ENCODE data around the gene GPBP1L1.
"Not testable (repeated sequence)": the region's sequence is repeated elsewhere in the genome, so short reads cannot be mapped to it uniquely, and the experiment has no call there.

GPBP1L1 gene

GRCh38 chr1:45612941-45613579, 73.3 kb downstream of the GPBP1L1 start:
- DNase-seq (ENCODE audit: extremely low read depth, low read depth) = no peak
- TF ChIP-seq, protein P1, sequence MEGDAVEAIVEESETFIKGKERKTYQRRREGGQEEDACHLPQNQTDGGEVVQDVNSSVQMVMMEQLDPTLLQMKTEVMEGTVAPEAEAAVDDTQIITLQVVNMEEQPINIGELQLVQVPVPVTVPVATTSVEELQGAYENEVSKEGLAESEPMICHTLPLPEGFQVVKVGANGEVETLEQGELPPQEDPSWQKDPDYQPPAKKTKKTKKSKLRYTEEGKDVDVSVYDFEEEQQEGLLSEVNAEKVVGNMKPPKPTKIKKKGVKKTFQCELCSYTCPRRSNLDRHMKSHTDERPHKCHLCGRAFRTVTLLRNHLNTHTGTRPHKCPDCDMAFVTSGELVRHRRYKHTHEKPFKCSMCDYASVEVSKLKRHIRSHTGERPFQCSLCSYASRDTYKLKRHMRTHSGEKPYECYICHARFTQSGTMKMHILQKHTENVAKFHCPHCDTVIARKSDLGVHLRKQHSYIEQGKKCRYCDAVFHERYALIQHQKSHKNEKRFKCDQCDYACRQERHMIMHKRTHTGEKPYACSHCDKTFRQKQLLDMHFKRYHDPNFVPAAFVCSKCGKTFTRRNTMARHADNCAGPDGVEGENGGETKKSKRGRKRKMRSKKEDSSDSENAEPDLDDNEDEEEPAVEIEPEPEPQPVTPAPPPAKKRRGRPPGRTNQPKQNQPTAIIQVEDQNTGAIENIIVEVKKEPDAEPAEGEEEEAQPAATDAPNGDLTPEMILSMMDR (IDR thresholded peaks at IDR 0.05; ENCODE audit: low read depth, low read length, missing control alignments) = no peak
- H3K4me3 ChIP-seq (replicated peaks; ENCODE audit: low read depth, low read length) = no peak overlapping the region

DNA sequence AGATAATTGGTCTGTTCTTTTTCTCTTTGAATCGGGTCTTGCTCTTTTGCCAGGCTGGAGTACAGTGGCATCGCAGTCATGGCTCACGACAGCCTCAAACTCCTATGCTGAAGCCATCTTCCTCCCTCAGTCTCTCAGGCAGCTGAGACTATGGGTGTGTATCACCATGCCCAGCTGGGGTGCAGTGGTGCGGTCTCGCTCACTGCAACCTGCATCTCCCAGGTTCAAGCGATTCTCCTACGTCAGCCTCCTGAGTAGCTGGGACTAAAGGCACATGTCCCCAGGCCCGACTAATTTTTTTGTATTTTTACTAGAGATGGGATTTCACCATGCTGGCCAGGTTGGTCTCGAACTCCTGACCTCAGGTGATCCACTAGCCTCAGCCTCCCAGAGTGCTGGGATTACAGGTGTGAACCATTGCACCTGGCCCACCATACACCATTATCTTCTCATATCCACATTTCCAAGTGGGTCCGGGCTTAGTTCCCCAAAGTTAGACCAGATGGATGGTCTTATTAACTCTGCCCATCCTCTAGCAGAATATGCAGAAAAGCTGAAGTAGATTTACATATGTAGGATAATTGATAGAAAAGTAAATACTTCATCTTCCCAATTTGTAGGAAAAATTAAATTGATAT, 75.6 kb downstream of the GPBP1L1 start:
- no peak for DNase-seq (ENCODE audit: extremely low read depth, low read depth)
- TF ChIP-seq, protein P1 (IDR thresholded peaks at IDR 0.05; ENCODE audit: low read depth, low read length, missing control alignments) = no peak
- H3K4me3 ChIP-seq (replicated peaks; ENCODE audit: low read depth, low read length) = no peak overlapping the region

DNA sequence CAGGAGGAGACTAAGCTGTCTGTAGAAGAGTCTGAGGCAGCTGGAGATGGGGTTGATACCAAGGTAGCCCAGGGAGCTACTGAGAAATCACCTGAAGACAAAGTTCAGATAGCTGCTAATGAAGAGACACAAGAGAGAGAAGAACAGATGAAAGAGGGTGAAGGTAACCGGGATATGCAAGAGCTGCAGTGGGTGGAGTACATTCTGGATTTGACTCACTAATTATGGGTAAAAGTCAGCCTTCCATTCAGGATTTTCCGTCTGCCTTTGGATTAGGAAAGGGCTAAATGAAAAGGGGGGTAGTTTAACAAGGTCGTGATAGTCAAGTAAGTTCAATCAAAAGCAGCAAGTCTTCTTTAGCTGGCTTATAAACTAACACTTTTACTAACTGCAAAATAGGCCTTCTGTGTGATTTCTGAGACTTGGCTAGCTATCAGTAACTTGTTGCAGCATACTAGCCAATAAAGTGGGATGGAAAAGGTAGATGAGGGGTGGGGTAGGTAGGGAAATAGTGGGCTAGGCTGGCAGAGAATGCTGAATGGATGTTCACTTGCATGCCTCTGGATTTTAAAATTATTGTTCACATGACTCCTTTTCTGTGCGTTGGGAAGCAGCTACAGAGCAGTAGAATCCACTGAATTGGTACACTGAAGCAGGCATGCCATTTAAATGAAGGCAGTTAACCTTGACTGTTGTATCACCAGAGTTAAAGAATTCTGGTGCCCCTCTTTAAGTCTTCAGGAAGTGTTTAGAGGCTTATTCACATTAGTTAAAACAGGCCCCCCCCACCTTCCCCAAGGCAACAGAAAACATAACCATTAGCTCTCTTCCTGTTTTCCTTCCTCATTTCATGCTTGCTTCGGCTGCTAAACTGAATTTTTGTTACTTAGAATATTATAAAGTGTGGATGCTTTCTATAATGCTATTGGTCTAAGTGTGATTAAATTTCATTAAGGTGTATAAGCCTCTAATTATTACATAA, 77.9 kb downstream of the GPBP1L1 start:
- DNase-seq (ENCODE audit: extremely low read depth, low read depth) = no peak
- TF ChIP-seq, protein P1 (IDR thresholded peaks at IDR 0.05; ENCODE audit: low read depth, low read length, missing control alignments) = no peak

GRCh38 chr1:45607404-45608074, 78.8 kb downstream of the GPBP1L1 start:
- no peak for DNase-seq (ENCODE audit: extremely low read depth, low read depth)
- TF ChIP-seq, protein P1 (IDR thresholded peaks at IDR 0.05; ENCODE audit: low read depth, low read length, missing control alignments) = no peak
- H3K4me3 ChIP-seq (replicated peaks; ENCODE audit: low read depth, low read length) = no peak overlapping the region

More for the DNA sequence above, 77.9 kb downstream of the GPBP1L1 start:
- no peak overlapping the region for H3K4me3 ChIP-seq (replicated peaks; ENCODE audit: low read depth, low read length)

GRCh38 chr1:45604239-45604638, 82.1 kb downstream of the GPBP1L1 start:
- DNase-seq (ENCODE audit: extremely low read depth, low read depth) = no peak
- TF ChIP-seq, protein P1 (IDR thresholded peaks at IDR 0.05; ENCODE audit: low read depth, low read length, missing control alignments) = no peak

GRCh38 chr1:45596765-45597164, 89.6 kb downstream of the GPBP1L1 start:
- not testable (repeated sequence) for H3K4me3 ChIP-seq (replicated peaks; ENCODE audit: low read depth, low read length); DNase-seq (ENCODE audit: extremely low read depth, low read depth)

More at GRCh38 chr1:45604239-45604638, 82.1 kb downstream of the GPBP1L1 start:
- no peak overlapping the region for H3K4me3 ChIP-seq (replicated peaks; ENCODE audit: low read depth, low read length)

Data from HFF-Myc (cell line).